Measurements from ENCODE around the gene PIR.

The PIR gene

DNA sequence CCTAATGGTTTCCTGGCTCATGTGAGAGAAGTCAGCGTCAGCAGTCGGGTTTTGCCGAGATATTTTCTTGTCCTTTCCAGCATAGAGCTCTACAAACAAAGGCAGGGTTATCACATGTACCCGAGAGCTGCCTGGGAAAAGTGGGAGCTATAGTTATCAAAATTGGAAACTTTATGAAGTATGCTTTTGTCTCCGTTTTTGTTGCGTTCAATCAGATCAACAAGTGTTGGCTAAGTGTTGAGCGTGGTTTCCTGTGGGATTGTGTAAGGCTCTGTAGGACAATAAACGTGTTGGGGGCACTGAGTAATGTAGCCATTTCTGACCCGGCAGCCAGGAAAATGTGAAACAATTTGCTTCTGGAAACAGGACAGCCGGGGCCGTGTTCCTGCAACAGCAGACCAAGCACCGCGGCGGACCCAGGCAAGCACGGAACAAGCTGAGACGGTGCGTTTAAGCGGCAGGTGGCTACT lies 7.4 kb upstream of the PIR start, which contains the start of gene BMX:
Gene BMX (plus strand): TSS at position 311 of the 470 bp plus-strand sequence. CDS start 7,547 bp downstream, outside the sequence.
- H3K9me3 ChIP-seq (ENCODE audit: insufficient read depth, low read length, severe bottlenecking), result no peaks in the 10 kb centered on the region
- no peak within 1 kb of the TSS for H3K9ac ChIP-seq (ENCODE audit: low read depth, low read length)
- no peak for ATAC-seq (ENCODE audit: insufficient read depth, low read depth)
- TF ChIP-seq, protein P1, sequence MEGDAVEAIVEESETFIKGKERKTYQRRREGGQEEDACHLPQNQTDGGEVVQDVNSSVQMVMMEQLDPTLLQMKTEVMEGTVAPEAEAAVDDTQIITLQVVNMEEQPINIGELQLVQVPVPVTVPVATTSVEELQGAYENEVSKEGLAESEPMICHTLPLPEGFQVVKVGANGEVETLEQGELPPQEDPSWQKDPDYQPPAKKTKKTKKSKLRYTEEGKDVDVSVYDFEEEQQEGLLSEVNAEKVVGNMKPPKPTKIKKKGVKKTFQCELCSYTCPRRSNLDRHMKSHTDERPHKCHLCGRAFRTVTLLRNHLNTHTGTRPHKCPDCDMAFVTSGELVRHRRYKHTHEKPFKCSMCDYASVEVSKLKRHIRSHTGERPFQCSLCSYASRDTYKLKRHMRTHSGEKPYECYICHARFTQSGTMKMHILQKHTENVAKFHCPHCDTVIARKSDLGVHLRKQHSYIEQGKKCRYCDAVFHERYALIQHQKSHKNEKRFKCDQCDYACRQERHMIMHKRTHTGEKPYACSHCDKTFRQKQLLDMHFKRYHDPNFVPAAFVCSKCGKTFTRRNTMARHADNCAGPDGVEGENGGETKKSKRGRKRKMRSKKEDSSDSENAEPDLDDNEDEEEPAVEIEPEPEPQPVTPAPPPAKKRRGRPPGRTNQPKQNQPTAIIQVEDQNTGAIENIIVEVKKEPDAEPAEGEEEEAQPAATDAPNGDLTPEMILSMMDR (IDR thresholded peaks at IDR 0.05; ENCODE audit: borderline replicate concordance, extremely low read depth, low read length, poor library complexity, severe bottlenecking), result no peak
- no peak for TF ChIP-seq EZH2 (IDR thresholded peaks at IDR 0.05; ENCODE audit: borderline replicate concordance, low read depth, low read length, severe bottlenecking)
- no peak within 1 kb of the TSS for H3K4me2 ChIP-seq (ENCODE audit: insufficient read depth, low read length)
- no peaks in the 10 kb centered on the region for H3K27me3 ChIP-seq (ENCODE audit: insufficient read depth, low read length, poor library complexity)
- no peaks in the 10 kb centered on the region for H3K36me3 ChIP-seq (ENCODE audit: insufficient read depth, low read length)
- no peaks in the 10 kb centered on the region for H3K79me2 ChIP-seq (ENCODE audit: insufficient read depth, low read length)
- no peaks in the 10 kb centered on the region for H4K20me1 ChIP-seq (ENCODE audit: insufficient read depth, low read length)
- no peak within 1 kb of the TSS for H2AFZ ChIP-seq (ENCODE audit: low read depth, low read length)
- no peak within 1 kb of the TSS for H3K4me3 ChIP-seq (ENCODE audit: low read depth in 1 of 2, low read length in 2 of 2)
- H3K4me1 ChIP-seq (ENCODE audit: insufficient read depth, low read length), result no peaks in the 10 kb centered on the region
- no peak within 1 kb of the TSS for H3K27ac ChIP-seq (ENCODE audit: low read length)
- no peak for DNase-seq

DNA sequence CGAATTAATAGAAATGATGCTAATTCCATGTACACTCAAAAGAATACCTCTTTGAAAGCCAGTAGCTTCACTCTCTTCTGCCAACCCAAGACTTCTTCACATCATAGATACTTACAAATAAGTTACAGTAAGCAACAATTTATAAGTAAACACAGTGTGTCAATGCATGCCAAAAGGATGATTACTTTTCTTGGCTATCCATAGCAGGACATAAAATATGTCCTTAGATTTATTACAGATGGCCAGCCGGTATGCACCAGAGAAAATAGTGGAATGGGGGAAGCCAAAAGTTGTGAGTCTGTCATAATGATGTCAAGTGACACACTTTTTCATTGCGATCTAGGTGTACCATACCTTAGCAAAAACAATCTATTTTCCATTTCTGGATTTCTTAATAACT lies 6.8 kb upstream of the PIR start:
- no peaks in the 10 kb centered on the region for H3K79me2 ChIP-seq (ENCODE audit: insufficient read depth, low read length)
- H3K9ac ChIP-seq (ENCODE audit: low read depth, low read length), result no peak overlapping the region
- H3K9me3 ChIP-seq (ENCODE audit: insufficient read depth, low read length, severe bottlenecking), result no peaks in the 10 kb centered on the region
- TF ChIP-seq EZH2 (IDR thresholded peaks at IDR 0.05; ENCODE audit: borderline replicate concordance, low read depth, low read length, severe bottlenecking), result no peak
- TF ChIP-seq, protein P1 (IDR thresholded peaks at IDR 0.05; ENCODE audit: borderline replicate concordance, extremely low read depth, low read length, poor library complexity, severe bottlenecking), result no peak
- no peak overlapping the region for H3K4me2 ChIP-seq (ENCODE audit: insufficient read depth, low read length)
- DNase-seq (no peak), ATAC-seq (ENCODE audit: insufficient read depth, low read depth) (no peak)
- no peaks in the 10 kb centered on the region for H3K4me1 ChIP-seq (ENCODE audit: insufficient read depth, low read length)
- no peak overlapping the region for H3K4me3 ChIP-seq (ENCODE audit: low read depth in 1 of 2, low read length in 2 of 2)
- H4K20me1 ChIP-seq (ENCODE audit: insufficient read depth, low read length), result no peaks in the 10 kb centered on the region
- H2AFZ ChIP-seq (ENCODE audit: low read depth, low read length), result no peak overlapping the region
- no peaks in the 10 kb centered on the region for H3K36me3 ChIP-seq (ENCODE audit: insufficient read depth, low read length)
- no peaks in the 10 kb centered on the region for H3K27me3 ChIP-seq (ENCODE audit: insufficient read depth, low read length, poor library complexity)
- H3K27ac ChIP-seq (ENCODE audit: low read length), result no peak overlapping the region

DNA sequence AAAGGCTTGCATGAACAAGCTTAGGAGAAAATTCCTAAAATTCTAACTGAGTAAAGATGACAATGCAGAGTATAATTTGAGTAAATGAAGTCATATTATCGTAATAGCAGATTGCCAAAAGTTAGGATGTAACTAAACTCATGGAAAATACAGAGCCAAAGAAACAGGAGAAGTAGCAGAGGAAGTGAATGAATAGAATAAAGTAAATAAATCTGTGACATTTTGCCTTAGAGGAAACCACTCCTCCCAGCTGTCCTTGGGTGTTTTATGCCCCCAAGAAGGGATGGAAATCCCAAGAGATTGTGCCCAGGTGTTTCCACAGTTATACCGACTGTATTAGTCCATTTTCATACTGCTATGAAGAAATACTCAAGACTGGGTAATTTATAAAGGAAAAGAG lies 5.6 kb upstream of the PIR start:
- TF ChIP-seq, protein P1 (IDR thresholded peaks at IDR 0.05; ENCODE audit: borderline replicate concordance, extremely low read depth, low read length, poor library complexity, severe bottlenecking), result no peak
- no peak for TF ChIP-seq EZH2 (IDR thresholded peaks at IDR 0.05; ENCODE audit: borderline replicate concordance, low read depth, low read length, severe bottlenecking)
- H3K27ac ChIP-seq (ENCODE audit: low read length), result no peak overlapping the region

DNA sequence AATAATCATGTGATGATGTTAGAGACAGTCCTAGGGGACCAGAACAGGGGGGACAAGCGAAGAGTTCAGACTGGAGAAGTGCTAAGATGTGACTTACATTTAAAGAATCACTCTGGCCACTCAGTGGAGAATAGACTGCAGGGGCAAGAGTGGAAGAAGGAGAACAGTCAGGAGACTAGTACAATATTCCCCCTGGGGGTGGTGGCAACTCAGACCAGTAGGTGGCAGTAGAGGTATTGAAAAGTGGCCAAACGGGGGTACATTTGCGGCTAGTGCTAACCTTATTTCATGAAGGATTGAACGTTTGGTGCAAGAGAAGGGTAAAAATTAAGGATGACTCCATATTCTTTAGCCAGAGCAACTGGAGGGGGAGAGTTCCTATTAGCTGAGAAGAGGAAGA lies 4.7 kb upstream of the PIR start:
- Histone ChIP-seq H3K4me1 (ENCODE audit: insufficient read depth, low read length) (no peaks in the 10 kb centered on the region), H3K79me2 (ENCODE audit: insufficient read depth, low read length) (no peaks in the 10 kb centered on the region), H3K4me2 (ENCODE audit: insufficient read depth, low read length) (no peak overlapping the region), H3K36me3 (ENCODE audit: insufficient read depth, low read length) (no peaks in the 10 kb centered on the region), H3K9ac (ENCODE audit: low read depth, low read length) (no peak overlapping the region), H4K20me1 (ENCODE audit: insufficient read depth, low read length) (no peaks in the 10 kb centered on the region), H3K27me3 (ENCODE audit: insufficient read depth, low read length, poor library complexity) (no peaks in the 10 kb centered on the region), H3K9me3 (ENCODE audit: insufficient read depth, low read length, severe bottlenecking) (no peaks in the 10 kb centered on the region), H3K4me3 (ENCODE audit: low read depth in 1 of 2, low read length in 2 of 2) (no peak overlapping the region), H3K27ac (ENCODE audit: low read length) (no peak overlapping the region), H2AFZ (ENCODE audit: low read depth, low read length) (no peak overlapping the region)
- ATAC-seq (ENCODE audit: insufficient read depth, low read depth), result peak; percentile 79
- DNase-seq, result peak; percentile 35
- TF ChIP-seq EZH2 (IDR thresholded peaks at IDR 0.05; ENCODE audit: borderline replicate concordance, low read depth, low read length, severe bottlenecking), result no peak
- TF ChIP-seq, protein P1 (IDR thresholded peaks at IDR 0.05; ENCODE audit: borderline replicate concordance, extremely low read depth, low read length, poor library complexity, severe bottlenecking), result peak; percentile 75

More for the DNA sequence above, 5.6 kb upstream of the PIR start:
- Histone ChIP-seq H3K27me3 (ENCODE audit: insufficient read depth, low read length, poor library complexity) (no peaks in the 10 kb centered on the region), H2AFZ (ENCODE audit: low read depth, low read length) (no peak overlapping the region), H3K9me3 (ENCODE audit: insufficient read depth, low read length, severe bottlenecking) (no peaks in the 10 kb centered on the region), H3K79me2 (ENCODE audit: insufficient read depth, low read length) (no peaks in the 10 kb centered on the region), H3K36me3 (ENCODE audit: insufficient read depth, low read length) (no peaks in the 10 kb centered on the region), H3K4me1 (ENCODE audit: insufficient read depth, low read length) (no peaks in the 10 kb centered on the region), H3K4me3 (ENCODE audit: low read depth in 1 of 2, low read length in 2 of 2) (no peak overlapping the region), H3K9ac (ENCODE audit: low read depth, low read length) (no peak overlapping the region), H4K20me1 (ENCODE audit: insufficient read depth, low read length) (no peaks in the 10 kb centered on the region), H3K4me2 (ENCODE audit: insufficient read depth, low read length) (no peak overlapping the region)
- DNase-seq, result no peak
- ATAC-seq (ENCODE audit: insufficient read depth, low read depth), result no peak
